Effector memory CD4-positive, alpha-beta T cell (primary cell): ENCODE data around the gene ZFR2.

Experiments
- DNase-seq, 3 donors: peaks; one replicate each; pipeline ENCODE4 v3.0.0-alpha.2; 2020
- H3K27ac ChIP-seq: 2 replicates; pipeline ENCODE4 v1.7.0; 2013; ENCODE audit warnings: mild to moderate bottlenecking, low read length, moderate library complexity; ENCODE audit not compliant: insufficient read depth, poor library complexity, severe bottlenecking
- H3K27me3 ChIP-seq: replicated peaks from 2 replicates; pipeline ENCODE4 v1.7.0; 2013; ENCODE audit warnings: mild to moderate bottlenecking, low read length; ENCODE audit not compliant: insufficient read depth, control insufficient read depth, poor library complexity, severe bottlenecking
- H3K36me3 ChIP-seq: 2 replicates; pipeline ENCODE4 v1.7.0; 2013; ENCODE audit warnings: mild to moderate bottlenecking, low read length, moderate library complexity; ENCODE audit not compliant: control insufficient read depth, insufficient read depth
- H3K4me1 ChIP-seq: 2 replicates; pipeline ENCODE4 v1.7.0; 2013; ENCODE audit warnings: low read length, mild to moderate bottlenecking; ENCODE audit not compliant: control insufficient read depth, insufficient read depth, poor library complexity, severe bottlenecking
- H3K4me3 ChIP-seq: 2 replicates; pipeline ENCODE4 v1.7.0; 2013; ENCODE audit warnings: low read length, low read depth, mild to moderate bottlenecking; ENCODE audit not compliant: insufficient read depth, poor library complexity, severe bottlenecking
- H3K9me3 ChIP-seq: 2 replicates; pipeline ENCODE4 v1.7.0; 2013; ENCODE audit warnings: mild to moderate bottlenecking, low read length, moderate library complexity; ENCODE audit not compliant: control insufficient read depth

Gene ZFR2

DNA sequence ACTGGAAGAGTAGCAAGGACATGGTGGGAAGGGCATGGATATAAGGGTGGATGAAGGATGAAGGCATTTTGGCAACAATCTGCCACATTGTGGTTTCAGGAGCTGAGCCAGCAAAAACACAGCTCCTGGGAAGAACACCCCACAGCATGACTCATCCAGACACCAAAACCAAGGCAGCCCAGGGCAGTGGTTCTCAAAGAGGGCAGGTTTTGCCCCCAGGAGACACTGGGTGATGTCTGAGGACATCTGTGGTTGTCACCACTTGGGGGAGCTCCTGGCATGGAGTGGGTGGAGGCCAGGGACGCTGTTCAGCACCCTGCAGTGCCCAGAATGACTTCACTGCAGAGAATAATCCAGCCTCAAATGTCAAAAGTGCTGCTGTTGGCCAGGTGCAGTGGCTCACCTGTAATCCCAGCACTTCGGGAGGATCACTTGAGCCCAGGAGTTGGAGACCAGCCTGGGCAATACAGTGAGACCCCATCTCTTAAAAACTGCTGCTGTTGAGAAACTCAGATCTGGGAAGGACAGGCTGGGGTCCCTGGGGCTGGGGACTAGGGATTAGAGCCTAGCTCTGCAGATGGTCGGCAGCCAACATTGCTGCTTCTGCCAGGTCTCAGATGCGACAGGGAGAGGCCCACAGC, 16.1 kb downstream of the ZFR2 start:
- peak in 1 of 3 donors; percentile 11 for DNase-seq
- Histone ChIP-seq H3K4me1 (no peaks in the 10 kb centered on the region), H3K4me3 (no peak overlapping the region), H3K36me3 (no peaks in the 10 kb centered on the region), H3K9me3 (peaks cover 11% of the 10 kb centered on the region), H3K27me3 (no peaks in the 10 kb centered on the region), H3K27ac (no peak overlapping the region)

DNA sequence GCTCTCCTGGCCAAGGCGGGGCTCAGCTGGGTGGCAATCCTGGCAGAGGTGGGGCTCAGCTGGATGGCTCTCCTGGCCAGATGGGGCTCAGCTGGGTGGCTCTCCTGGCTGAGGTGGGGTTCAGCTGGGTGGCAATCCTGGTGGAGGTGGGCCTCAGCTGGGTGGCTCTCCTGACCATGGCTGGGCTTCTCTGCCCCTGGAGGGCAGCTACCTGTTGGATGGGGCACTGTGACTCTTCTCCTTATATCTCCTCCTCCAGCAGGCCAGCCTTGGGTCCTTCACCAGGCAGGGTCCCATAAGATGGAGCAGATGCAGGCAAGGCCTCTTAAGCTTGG, 16.7 kb downstream of the ZFR2 start:
- Histone ChIP-seq H3K9me3 (peaks cover 11% of the 10 kb centered on the region), H3K27me3 (no peaks in the 10 kb centered on the region), H3K27ac (no peak overlapping the region), H3K4me3 (no peak overlapping the region), H3K36me3 (no peaks in the 10 kb centered on the region), H3K4me1 (no peaks in the 10 kb centered on the region)
- DNase-seq, result no peak

DNA sequence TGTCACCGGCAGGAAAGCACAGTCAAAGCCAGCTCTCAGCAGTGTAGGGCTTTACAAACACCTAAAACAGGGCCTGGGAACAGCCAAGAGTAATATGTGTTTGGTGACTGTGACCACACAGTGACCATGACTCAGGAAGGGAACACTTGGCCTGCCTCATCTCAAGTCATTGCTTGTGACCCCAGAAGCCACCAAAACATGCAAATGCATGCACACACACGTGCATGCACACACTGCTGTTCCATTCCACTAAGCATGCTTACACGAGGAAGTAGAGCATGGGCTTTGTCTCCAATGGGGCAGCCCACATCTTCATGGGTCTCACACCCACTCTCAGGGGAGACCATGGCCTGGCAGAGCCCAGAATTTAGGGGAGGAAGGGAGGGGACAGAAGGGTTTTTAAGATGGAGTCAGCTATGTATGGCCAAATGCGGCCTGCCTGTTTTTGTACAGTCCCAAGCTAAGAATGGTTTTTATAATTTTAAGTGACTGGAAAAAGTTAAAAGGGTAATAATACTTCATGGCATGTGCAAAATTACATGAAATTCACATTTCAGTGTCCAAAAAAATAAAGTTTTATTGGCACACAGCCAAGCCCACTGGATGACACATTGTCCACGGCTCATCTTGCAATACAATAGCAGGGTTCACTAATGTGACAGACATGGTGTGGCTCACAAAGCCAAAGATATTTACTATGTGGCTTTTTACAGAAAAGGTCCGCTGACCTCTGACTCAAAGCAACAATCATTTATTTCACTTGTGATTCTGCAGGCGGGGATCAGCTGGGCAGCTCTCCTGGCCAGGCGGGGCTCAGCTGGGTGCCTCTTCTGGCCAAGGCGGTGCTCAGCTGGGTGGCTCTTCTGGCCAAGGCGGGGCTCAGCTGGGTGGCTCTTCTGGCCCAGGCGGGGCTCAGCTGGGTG, 17.3 kb downstream of the ZFR2 start:
- no peak overlapping the region for H3K27ac ChIP-seq
- H3K27me3 ChIP-seq, result no peaks in the 10 kb centered on the region
- no peaks in the 10 kb centered on the region for H3K36me3 ChIP-seq
- H3K4me3 ChIP-seq, result no peak overlapping the region
- H3K9me3 ChIP-seq, result peaks cover 11% of the 10 kb centered on the region
- H3K4me1 ChIP-seq, result no peaks in the 10 kb centered on the region
- no peak for DNase-seq

DNA sequence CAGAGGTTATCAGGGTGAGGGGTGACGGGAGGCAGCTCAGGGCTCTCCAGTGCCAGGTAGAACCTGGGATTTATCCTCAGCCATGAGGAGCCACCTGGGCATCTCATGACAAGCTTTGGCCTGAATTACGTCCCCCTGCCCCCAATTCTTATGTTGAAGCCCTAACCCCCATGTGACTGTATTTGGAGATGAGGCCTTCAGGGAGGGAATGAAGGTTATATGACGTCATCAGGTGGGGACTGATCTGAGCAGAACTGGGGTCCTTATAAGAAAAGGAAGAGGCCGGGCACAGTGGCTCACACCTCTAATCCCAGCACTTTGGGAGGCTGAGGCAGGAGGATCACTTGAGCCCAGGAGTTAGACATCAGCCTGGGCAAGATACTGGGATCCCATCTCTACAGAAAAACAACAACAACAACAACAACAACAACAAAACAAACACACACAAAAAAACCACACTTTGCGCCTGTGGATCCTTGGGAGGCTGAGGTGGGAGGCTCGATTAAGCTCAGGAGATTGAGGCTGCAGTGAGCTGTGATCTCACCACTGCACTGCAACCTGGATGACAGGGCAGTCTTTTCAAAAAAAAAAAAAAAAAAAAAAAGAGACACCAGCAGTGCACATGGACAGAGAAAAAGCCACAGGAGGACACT, 18.4 kb downstream of the ZFR2 start:
- Histone ChIP-seq H3K9me3 (peaks cover 11% of the 10 kb centered on the region), H3K4me1 (no peaks in the 10 kb centered on the region), H3K27me3 (no peaks in the 10 kb centered on the region), H3K36me3 (no peaks in the 10 kb centered on the region), H3K27ac (no peak overlapping the region), H3K4me3 (no peak overlapping the region)
- no peak for DNase-seq

DNA sequence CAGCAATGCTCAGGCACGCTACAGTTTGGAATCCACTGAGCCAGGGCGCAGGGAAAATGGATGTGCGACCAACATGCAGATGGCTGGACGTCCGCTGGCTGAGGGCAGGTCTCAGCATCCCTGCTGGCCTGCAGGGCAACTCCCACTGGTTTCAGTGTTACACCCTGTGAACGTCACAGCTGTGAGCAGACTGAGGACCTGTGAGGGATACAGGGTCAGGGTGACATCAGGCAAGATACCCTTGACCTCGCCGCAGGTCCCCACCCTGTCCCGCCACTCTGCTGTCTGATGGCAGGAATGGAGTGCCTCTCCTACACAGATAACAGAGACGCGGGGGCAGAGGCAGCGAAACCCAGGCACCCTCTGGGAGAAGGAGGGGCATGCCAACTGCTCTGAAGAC, 19.1 kb downstream of the ZFR2 start:
- DNase-seq, result no peak
- H3K27ac ChIP-seq, result no peak overlapping the region

DNA sequence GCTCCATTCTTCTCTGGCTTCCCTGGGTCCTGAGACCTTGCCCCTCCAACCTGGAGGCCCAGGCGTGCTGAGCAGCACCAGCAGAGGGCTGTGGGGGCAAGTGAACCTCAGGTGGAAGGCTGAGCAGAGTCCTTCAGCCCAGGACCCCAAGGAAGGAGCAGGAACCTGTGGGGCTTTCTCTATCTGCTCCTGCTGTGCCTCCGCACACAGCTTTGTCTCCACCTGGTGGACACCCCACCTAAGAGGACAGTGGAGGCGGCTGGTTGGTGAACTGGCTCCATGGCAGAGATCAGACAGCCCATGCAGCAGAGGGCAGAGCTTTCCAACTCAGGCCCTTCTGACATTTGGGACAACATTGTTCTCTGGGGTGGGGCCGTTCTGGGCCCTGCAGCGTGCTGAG, 19.7 kb downstream of the ZFR2 start:
- no peaks in the 10 kb centered on the region for H3K27me3 ChIP-seq
- no peak overlapping the region for H3K4me3 ChIP-seq
- peaks cover 11% of the 10 kb centered on the region for H3K9me3 ChIP-seq
- H3K4me1 ChIP-seq, result no peaks in the 10 kb centered on the region
- H3K27ac ChIP-seq, result no peak overlapping the region
- peak in 1 of 3 donors; percentile 14 for DNase-seq
- no peaks in the 10 kb centered on the region for H3K36me3 ChIP-seq

More for the DNA sequence above, 19.1 kb downstream of the ZFR2 start:
- H3K27me3 ChIP-seq, result no peaks in the 10 kb centered on the region
- no peaks in the 10 kb centered on the region for H3K36me3 ChIP-seq
- peaks cover 11% of the 10 kb centered on the region for H3K9me3 ChIP-seq
- H3K4me1 ChIP-seq, result no peaks in the 10 kb centered on the region
- H3K4me3 ChIP-seq, result no peak overlapping the region

DNA sequence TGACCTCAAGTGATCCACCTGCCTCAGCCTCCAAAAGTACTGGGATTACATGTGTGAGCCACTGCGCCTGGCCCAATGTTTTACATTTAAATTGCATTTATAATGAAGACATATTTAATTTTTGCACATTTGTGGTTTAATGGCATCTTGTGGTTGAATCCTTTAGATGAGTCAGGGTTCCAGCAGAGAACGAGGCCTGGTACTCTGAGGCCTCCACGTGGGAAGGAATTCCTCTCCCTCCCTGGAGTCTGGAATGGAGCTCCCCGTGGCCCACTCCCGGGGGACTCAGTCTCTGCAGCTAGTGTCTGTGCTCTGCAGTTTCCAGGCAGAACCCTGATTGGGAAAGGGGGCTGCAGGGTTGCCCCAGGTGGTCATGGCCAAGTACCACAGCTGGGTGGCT, 24.2 kb downstream of the ZFR2 start:
- no peaks in the 10 kb centered on the region for H3K36me3 ChIP-seq
- H3K27ac ChIP-seq, result no peak overlapping the region
- DNase-seq, result no peak
- H3K27me3 ChIP-seq, result no peaks in the 10 kb centered on the region
- no peaks in the 10 kb centered on the region for H3K4me1 ChIP-seq
- no peaks in the 10 kb centered on the region for H3K9me3 ChIP-seq
- H3K4me3 ChIP-seq, result no peak overlapping the region

DNA sequence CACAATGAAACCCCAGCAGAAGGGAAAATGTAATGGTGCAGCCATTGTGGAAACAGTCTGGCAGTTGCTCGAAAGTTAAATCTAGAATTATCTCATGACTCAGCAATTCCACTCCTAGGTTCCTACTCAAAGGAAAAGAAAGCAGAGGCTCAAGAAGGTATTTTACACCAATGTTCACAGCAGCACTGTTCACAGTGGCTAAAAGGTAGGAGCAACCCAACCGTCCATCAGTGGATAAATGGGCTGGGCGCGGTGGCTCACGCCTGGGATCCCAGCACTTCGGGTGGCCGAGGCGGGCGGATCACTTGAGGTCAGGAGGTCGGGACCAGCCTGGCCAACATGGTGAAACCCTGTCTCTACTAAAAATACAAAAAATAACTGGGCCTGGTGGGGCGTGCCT, 25.9 kb downstream of the ZFR2 start:
- no peaks in the 10 kb centered on the region for H3K36me3 ChIP-seq
- no peaks in the 10 kb centered on the region for H3K4me1 ChIP-seq
- DNase-seq, result no peak
- H3K4me3 ChIP-seq, result no peak overlapping the region
- no peak overlapping the region for H3K27ac ChIP-seq
- H3K27me3 ChIP-seq, result no peaks in the 10 kb centered on the region
- no peaks in the 10 kb centered on the region for H3K9me3 ChIP-seq

DNA sequence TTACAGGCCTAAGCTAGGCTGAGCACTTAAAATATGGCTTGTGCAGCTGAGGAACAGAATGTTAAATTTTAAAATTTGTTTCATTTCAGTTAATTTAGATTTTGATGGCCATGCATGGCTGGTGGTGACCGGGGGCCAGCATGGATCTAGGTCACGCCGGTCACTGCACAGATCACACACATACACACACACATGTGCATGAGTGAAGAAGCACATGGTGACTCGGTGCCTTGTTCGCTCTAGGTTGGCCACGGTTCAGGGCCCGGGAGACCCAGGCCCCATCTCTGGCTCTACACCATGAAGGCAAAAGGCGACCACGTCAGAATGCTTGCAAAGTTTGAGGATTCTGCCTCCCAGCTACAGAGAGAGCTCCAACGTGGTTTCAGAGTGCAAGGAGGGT, 28.0 kb downstream of the ZFR2 start:
- Histone ChIP-seq H3K9me3 (no peaks in the 10 kb centered on the region), H3K27ac (no peak overlapping the region), H3K27me3 (no peaks in the 10 kb centered on the region), H3K4me3 (no peak overlapping the region), H3K4me1 (no peaks in the 10 kb centered on the region), H3K36me3 (no peaks in the 10 kb centered on the region)
- no peak for DNase-seq

DNA sequence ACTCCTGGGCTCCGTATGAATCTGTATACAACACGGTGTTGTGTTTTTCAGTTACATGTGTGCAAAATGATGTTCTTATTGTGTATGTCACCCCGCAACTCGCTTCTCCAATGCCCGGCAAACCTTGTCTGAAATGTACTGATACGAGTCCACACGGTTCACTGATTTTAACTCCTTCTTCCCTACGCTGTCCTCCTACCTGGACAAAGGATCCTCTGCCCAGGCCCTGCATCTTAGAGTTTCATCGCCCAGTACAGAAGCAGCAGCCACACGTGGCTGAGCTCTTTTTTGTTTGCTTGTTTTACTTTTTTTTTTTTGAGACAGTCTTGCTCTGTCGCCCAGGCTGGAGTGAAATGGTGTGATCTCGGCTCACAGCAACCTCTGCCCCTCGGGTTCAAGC, 28.9 kb downstream of the ZFR2 start:
- H3K27me3 ChIP-seq, result no peaks in the 10 kb centered on the region
- H3K27ac ChIP-seq, result no peak overlapping the region
- no peaks in the 10 kb centered on the region for H3K36me3 ChIP-seq
- H3K4me1 ChIP-seq, result no peaks in the 10 kb centered on the region
- H3K9me3 ChIP-seq, result no peaks in the 10 kb centered on the region
- no peak for DNase-seq
- H3K4me3 ChIP-seq, result no peak overlapping the region
